Heart left ventricle (tissue), 16 donors: ENCODE measurements around the gene ASCC2. TPM values are rescaled to one million over a fixed set of nuclear protein-coding genes. Genes with fewer than 3 reads are reported as not detected.

Experiments used
- ATAC-seq, 4 donors: fragments of 200-7000 bp; cut with Tn5 transposase; one replicate each; pipeline ENCODE4 v1.9.1; 2020 to 2022; ENCODE audit warnings: moderate library complexity in 4 of 4, mild to moderate bottlenecking in 3 of 4, moderate number of reproducible peaks in 1 of 4
- DNase-seq, 5 donors: peaks; one replicate each; pipeline ENCODE4 v3.0.0-alpha.2; 2020
- H3K27ac ChIP-seq, 12 donors: fragments of 200-600 bp; sonication (generic) in 4 of 12; one replicate each; pipeline versions ENCODE4 v1.5.0 to v1.8.0; 2016 to 2022; ENCODE audit warnings: mild to moderate bottlenecking in 2 of 12
- H3K27me3 ChIP-seq, 9 donors: fragments of 200-600 bp; sonication (generic) in 2 of 9; one replicate each; pipeline versions ENCODE4 v1.5.1 to v1.8.0; 2016 to 2022; ENCODE audit warnings: mild to moderate bottlenecking in 3 of 9
- H3K36me3 ChIP-seq, 9 donors: fragments of 200-600 bp; sonication (generic) in 2 of 9; one replicate each; pipeline versions ENCODE4 v1.5.0 to v1.8.0; 2018 to 2022; ENCODE audit warnings: mild to moderate bottlenecking in 2 of 9
- H3K4me1 ChIP-seq, 12 donors: fragments of 200-600 bp; sonication (generic) in 4 of 12; one replicate each; pipeline versions ENCODE4 v1.5.0 to v1.8.0; 2016 to 2022; ENCODE audit warnings: mild to moderate bottlenecking in 3 of 12
- H3K4me3 ChIP-seq, 12 donors: fragments of 200-600 bp; sonication (generic) in 4 of 12; one replicate each; pipeline versions ENCODE4 v1.5.0 to v1.8.0; 2017 to 2022; ENCODE audit warnings: mild to moderate bottlenecking in 9 of 12, moderate library complexity in 4 of 12
- H3K9me3 ChIP-seq, 12 donors: fragments of 200-600 bp; sonication (generic) in 4 of 12; one replicate each; pipeline versions ENCODE4 v1.5.0 to v1.8.0; 2016 to 2022; ENCODE audit warnings: mild to moderate bottlenecking in 1 of 12
- CTCF ChIP-seq, 12 donors: fragments of 200-600 bp; sonication (generic) in 4 of 12; IDR thresholded peaks; one replicate each; pipeline versions ENCODE4 v1.5.0 to v1.8.0; 2018 to 2022; ENCODE audit warnings: antibody characterized with exemption in 12 of 12, mild to moderate bottlenecking in 5 of 12
- POLR2A ChIP-seq, 2 donors: fragments of 450-650 bp; IDR thresholded peaks; one replicate each; pipeline ENCODE4 v1.6.1; 2017; ENCODE audit warnings: antibody characterized with exemption in 2 of 2, mild to moderate bottlenecking in 2 of 2, moderate library complexity in 2 of 2
- WGBS, 4 donors: extraction: QIAGEN DNeasy Blood & Tissue Kit in 2 of 4; methylation state at CpG; one replicate each; pipeline versions ENCODE4 v1.1.5 to v1.1.7; 2013 to 2018; 5-methylcytosine and 5-hydroxymethylcytosine counted together
- intact Hi-C, 10 donors: fragments of 100-400 bp; cut with DNase I; formaldehyde crosslinking; loops; one replicate each; pipeline versions ENCODE4 v1.11.1 to v1.14.2; 2022
- long read RNA-seq, 3 donors: library from polyadenylated mRNA; unstranded; transcript quantifications; one replicate each; pipeline ENCODE4 v2.0.0, GENCODE V29; 2020 to 2021
- polyA plus RNA-seq, 2 donors: library from polyadenylated mRNA; stranded (reverse); fragments of 200-250 nt; gene quantifications; one replicate each; pipeline ENCODE4 v1.2.3, GENCODE V29; 2013
- total RNA-seq, 9 donors: library from RNA; depleted of rRNA in 2 of 9; stranded (reverse); fragments of >200 nt in 2 of 9; fragmentation: NEBNext Ultra II Directional in 3 of 9; extraction: Animal tissue kit (Norgen Biotek cat#: 25700) in 3 of 9; gene quantifications; one replicate each; pipeline versions ENCODE4 v1.1.0 to v1.2.4, GENCODE V29; 2016 to 2023
- donor health status: ischemic (EF 13 %, LVEDD 7.1; RV severe dilation, severe dysfunction).
- donor health status: healthy with polysubstance abuse.
- donor health status: DM: no; HTN: yes; CAD: no.
- donor health status: DM: no; HTN: no; CAD: no.
- donor health status: ischemic (EF 25% LVEDD 6.9; RV normal size, moderate dysfunction).
- donor health status: ischemic (EF 25% LVEDD 5.7; RV mildly dilated, moderate dysfunction).
- donor health status: healthy.
- donor health status: DM: yes; HTN: yes; CAD: no.
- donor health status: ischemic (EF 35%, LVEDD 5.7; RV mildly dilated, moderate dysfunction).
- donor health status: nonischemic (EF 11% LVEDD 7.7; RV severe dilation, severe dysfunction).
- donor health status: DM: yes; HTN: yes; CAD: no.
- donor health status: PGD.
- donor health status: ischemic (EF 29% LVEDD 5.4; RV normal size, mild dysfunction).
- donor health status: nonischemic (EF 23%, LVEDD 6.1; RV moderate dilation, normal function).

ASCC2 gene
- 10 to 100 TPM; 23.6 to 53.2 (median 30.4) TPM for total RNA-seq
- 10 to 100 TPM; 41.8 to 77.1 TPM for polyA plus RNA-seq
- long read RNA-seq, donor 1, transcript ASCC2-202 (21 exons, 2,823 nt), result minor isoform, 5 of 63 reads
- long read RNA-seq, donor 1, transcript ASCC2-201 (20 exons, 2,793 nt), result major isoform, 28 of 63 reads
- long read RNA-seq, donor 1, partial matches to known transcripts, result 4 of 63 reads
- long read RNA-seq, donor 1, other reads (novel, unspliced or antisense), result 26 of 63 reads
- long read RNA-seq, donor 2, transcript ASCC2-202 (21 exons, 2,823 nt), result minor isoform, 36 of 334 reads
- long read RNA-seq, donor 2, transcript ASCC2-201 (20 exons, 2,793 nt), result major isoform, 65 of 334 reads
- long read RNA-seq, donor 2, partial matches to known transcripts, result 90 of 334 reads
- long read RNA-seq, donor 2, other reads (novel, unspliced or antisense), result 143 of 334 reads
- long read RNA-seq, donor 3, transcript ASCC2-201 (20 exons, 2,793 nt), result major isoform, 67 of 161 reads
- long read RNA-seq, donor 3, transcript ASCC2-202 (21 exons, 2,823 nt), result minor isoform, 11 of 161 reads
- long read RNA-seq, donor 3, partial matches to known transcripts, result 46 of 161 reads
- long read RNA-seq, donor 3, other reads (novel, unspliced or antisense), result 37 of 161 reads

GRCh38 chr22:29837741-29838598 is at the start of gene ASCC2:
Gene ASCC2, minus strand, starts transcription at chr22:29838274. Its CDS starts 5,949 bp downstream, at chr22:29832325.
- H3K4me1 ChIP-seq, result peaks cover 3 to 47% (median 23%) of the 10 kb centered on the region in 12 donors
- peak; percentile 98 to 100 (median 99) for ATAC-seq

GRCh38 chr22:29887358-29887757 is 49.3 kb upstream of the ASCC2 start:
- Histone ChIP-seq H3K9me3 (no peaks in the 10 kb centered on the region), H3K27me3 (no peaks in the 10 kb centered on the region), H3K4me1 (peaks cover 6 to 73% (median 47%) of the 10 kb centered on the region in 12 donors), H3K36me3 (no peaks in the 10 kb centered on the region), H3K27ac (no peak overlapping the region), H3K4me3 (peak overlapping the region in 1 of 12 donors; percentile 2)
- TF ChIP-seq POLR2A (IDR thresholded peaks at IDR 0.05) (no peak), CTCF (IDR thresholded peaks at IDR 0.05) (no peak)
- DNase-seq (no peak), ATAC-seq (no peak)
- WGBS, 4 donors, result 29 to 40% (median 33%) methylated on average over 2 of the region's 2 CpGs
- intact Hi-C loops, result loop anchor here in 8 of 10 donors (5.0 to 10.0 kb wide), 9 partner anchors 53 to 123 kb away; partner anchors contain the start of genes ASCC2 (in 2 of the 8), UQCR10 (in 1 of the 8) and ZMAT5 (in 1 of the 8)

More at GRCh38 chr22:29837741-29838598, at the start of gene ASCC2:
- Histone ChIP-seq H3K27me3 (no peaks in the 10 kb centered on the region), H3K9me3 (no peaks in the 10 kb centered on the region), H3K4me3 (peak within 1 kb of the TSS; percentile 70 to 98 (median 88)), H3K27ac (peak within 1 kb of the TSS; percentile 56 to 94 (median 80)), H3K36me3 (peaks cover 0 to 28% (median 16%) of the 10 kb centered on the region in 9 donors)
- intact Hi-C loops, result loop anchor here in 9 of 10 donors (1.0 to 10.0 kb wide), 10 partner anchors 44 to 169 kb away; partner anchors contain the start of genes MTMR3 (in 6 of the 9), UQCR10 (in 2 of the 9) and ZMAT5 (in 2 of the 9)
- 0 to 2% (median 1%) methylated on average over 22 to 54 of the region's 54 CpGs for WGBS, 4 donors
- peak; percentile 99 to 100 (median 99) for DNase-seq
- peak; percentile 16 to 89 for TF ChIP-seq POLR2A (IDR thresholded peaks at IDR 0.05)
- peak in 2 of 12 donors; percentile 9 to 13 for TF ChIP-seq CTCF (IDR thresholded peaks at IDR 0.05)

- ATAC-seq (no peak), DNase-seq (no peak)
- intact Hi-C loops, result loop anchor here in 8 of 10 donors (5.0 to 10.0 kb wide), 9 partner anchors 52 to 122 kb away; partner anchors contain the start of genes ASCC2 (in 2 of the 8), UQCR10 (in 1 of the 8) and ZMAT5 (in 1 of the 8)
- Histone ChIP-seq H3K9me3 (no peaks in the 10 kb centered on the region), H3K36me3 (no peaks in the 10 kb centered on the region), H3K4me3 (no peak overlapping the region), H3K27ac (peak overlapping the region in 1 of 12 donors; percentile 52), H3K27me3 (no peaks in the 10 kb centered on the region), H3K4me1 (peaks cover 6 to 67% (median 42%) of the 10 kb centered on the region in 12 donors)
- WGBS, 4 donors, result 89 to 95% (median 91%) methylated on average over 1 of the region's 1 CpG
- TF ChIP-seq POLR2A (IDR thresholded peaks at IDR 0.05) (no peak), CTCF (IDR thresholded peaks at IDR 0.05) (no peak)
These were observed 48.5 kb upstream of the ASCC2 start for GRCh38 chr22:29886596-29886995.
